Measurements from ENCODE around the gene RNU2-63P. TPM values are rescaled to one million over a fixed set of nuclear protein-coding genes. Genes with fewer than 3 reads are reported as not detected.
"Not testable (repeated sequence)": the region's sequence is repeated elsewhere in the genome, so short reads cannot be mapped to it uniquely, and the experiment has no call there.

Gene RNU2-63P
- total and polyA plus RNA-seq, 2 experiments from 2014 or later, result 1.4 TPM; not detected in 1

- Histone ChIP-seq H2AFZ (no peak overlapping the region), H3K4me3 (no peak overlapping the region)
- TF ChIP-seq EZH2 (IDR thresholded peaks at IDR 0.05; ENCODE audit: borderline replicate concordance) (no peak), CTCF (IDR thresholded peaks at IDR 0.05; ENCODE audit: poor library complexity) (no peak), EZH2phosphoT487 (IDR thresholded peaks at IDR 0.05; ENCODE audit: low read depth, severe bottlenecking, unreplicated experiment) (no peak)
Measured at GRCh38 chr2:88006912-88007439, 9.4 kb downstream of the RNU2-63P start.

GRCh38 chr2:88005776-88006175 lies 10.6 kb downstream of the RNU2-63P start:
- no peak for DNase-seq (ENCODE audit: low spot score)
- H3K9me2 ChIP-seq (replicated peaks; ENCODE audit: insufficient read depth), result no peaks in the 10 kb centered on the region
- H3K4me1 ChIP-seq (ENCODE audit: insufficient read depth), result no peaks in the 10 kb centered on the region
- no peak overlapping the region for H3K4me3 ChIP-seq
- no peaks in the 10 kb centered on the region for H3K27me3 ChIP-seq
- H3K36me3 ChIP-seq (replicated peaks; ENCODE audit: insufficient read depth, low read depth), result no peaks in the 10 kb centered on the region
- TF ChIP-seq EZH2 (IDR thresholded peaks at IDR 0.05; ENCODE audit: borderline replicate concordance) (no peak), CTCF (IDR thresholded peaks at IDR 0.05; ENCODE audit: poor library complexity) (no peak), EZH2phosphoT487 (IDR thresholded peaks at IDR 0.05; ENCODE audit: low read depth, severe bottlenecking, unreplicated experiment) (no peak)
- H3K79me2 ChIP-seq, result no peaks in the 10 kb centered on the region
- no peak overlapping the region for H3K4me2 ChIP-seq
- no peak overlapping the region for H2AFZ ChIP-seq
- no peaks in the 10 kb centered on the region for H3K9me3 ChIP-seq (ENCODE audit: low read depth)
- WGBS (ENCODE audit: low lambda C conversion rate, missing lambda C conversion rate), result 92% methylated on average over 6 of the region's 6 CpGs
- H3K27ac ChIP-seq, result no peak overlapping the region
- no peaks in the 10 kb centered on the region for H4K20me1 ChIP-seq (ENCODE audit: insufficient read depth, poor library complexity, severe bottlenecking)

More at GRCh38 chr2:88006912-88007439, 9.4 kb downstream of the RNU2-63P start:
- DNase-seq (ENCODE audit: low spot score), result no peak
- Histone ChIP-seq H3K9me3 (ENCODE audit: low read depth) (no peaks in the 10 kb centered on the region), H3K27ac (no peak overlapping the region), H3K4me2 (no peak overlapping the region), H3K27me3 (no peaks in the 10 kb centered on the region), H3K4me1 (ENCODE audit: insufficient read depth) (no peaks in the 10 kb centered on the region), H4K20me1 (ENCODE audit: insufficient read depth, poor library complexity, severe bottlenecking) (no peaks in the 10 kb centered on the region), H3K9me2 (replicated peaks; ENCODE audit: insufficient read depth) (no peaks in the 10 kb centered on the region), H3K79me2 (no peaks in the 10 kb centered on the region), H3K36me3 (replicated peaks; ENCODE audit: insufficient read depth, low read depth) (no peaks in the 10 kb centered on the region)
- 84% methylated on average over 16 of the region's 16 CpGs for WGBS (ENCODE audit: low lambda C conversion rate, missing lambda C conversion rate)

- Histone ChIP-seq H2AFZ (peak overlapping the region; percentile 54), H3K27me3 (no peaks in the 10 kb centered on the region), H3K79me2 (no peaks in the 10 kb centered on the region), H3K4me3 (no peak overlapping the region), H4K20me1 (ENCODE audit: insufficient read depth, poor library complexity, severe bottlenecking) (no peaks in the 10 kb centered on the region), H3K9me3 (ENCODE audit: low read depth) (no peaks in the 10 kb centered on the region), H3K9me2 (replicated peaks; ENCODE audit: insufficient read depth) (no peaks in the 10 kb centered on the region), H3K4me2 (peak overlapping the region; percentile 53), H3K4me1 (ENCODE audit: insufficient read depth) (no peaks in the 10 kb centered on the region), H3K36me3 (replicated peaks; ENCODE audit: insufficient read depth, low read depth) (no peaks in the 10 kb centered on the region), H3K27ac (no peak overlapping the region)
- peak; percentile 4 for DNase-seq (ENCODE audit: low spot score)
- WGBS (ENCODE audit: low lambda C conversion rate, missing lambda C conversion rate), result 45% methylated on average over 32 of the region's 34 CpGs
- TF ChIP-seq EZH2 (IDR thresholded peaks at IDR 0.05; ENCODE audit: borderline replicate concordance) (no peak), EZH2phosphoT487 (IDR thresholded peaks at IDR 0.05; ENCODE audit: low read depth, severe bottlenecking, unreplicated experiment) (no peak)
Measured at GRCh38 chr2:88003074-88003755, 13.1 kb downstream of the RNU2-63P start.

- Histone ChIP-seq H3K36me3 (replicated peaks; ENCODE audit: insufficient read depth, low read depth) (no peaks in the 10 kb centered on the region), H4K20me1 (ENCODE audit: insufficient read depth, poor library complexity, severe bottlenecking) (no peaks in the 10 kb centered on the region), H3K9me2 (replicated peaks; ENCODE audit: insufficient read depth) (no peaks in the 10 kb centered on the region), H3K79me2 (no peaks in the 10 kb centered on the region), H3K4me3 (no peak overlapping the region), H3K4me2 (no peak overlapping the region), H3K4me1 (ENCODE audit: insufficient read depth) (no peaks in the 10 kb centered on the region), H3K27me3 (no peaks in the 10 kb centered on the region), H3K9me3 (ENCODE audit: low read depth) (no peaks in the 10 kb centered on the region), H3K27ac (no peak overlapping the region), H2AFZ (no peak overlapping the region)
- DNase-seq (ENCODE audit: low spot score), result peak; percentile 0
- TF ChIP-seq EZH2 (IDR thresholded peaks at IDR 0.05; ENCODE audit: borderline replicate concordance), result no peak
- no peak for TF ChIP-seq EZH2phosphoT487 (IDR thresholded peaks at IDR 0.05; ENCODE audit: low read depth, severe bottlenecking, unreplicated experiment)
- no peak for TF ChIP-seq CTCF (IDR thresholded peaks at IDR 0.05; ENCODE audit: poor library complexity)
- WGBS (ENCODE audit: low lambda C conversion rate, missing lambda C conversion rate), result over 99% methylated on average over 6 of the region's 6 CpGs
Measured at GRCh38 chr2:88002359-88002707, 14.0 kb downstream of the RNU2-63P start.

- not testable (repeated sequence) for H4K20me1 ChIP-seq (ENCODE audit: insufficient read depth, poor library complexity, severe bottlenecking); H3K4me2 ChIP-seq; H3K4me1 ChIP-seq (ENCODE audit: insufficient read depth); H3K36me3 ChIP-seq (replicated peaks; ENCODE audit: insufficient read depth, low read depth); H3K9me3 ChIP-seq (ENCODE audit: low read depth); H3K4me3 ChIP-seq; H3K27me3 ChIP-seq; H2AFZ ChIP-seq; H3K79me2 ChIP-seq; H3K27ac ChIP-seq; DNase-seq (ENCODE audit: low spot score); H3K9me2 ChIP-seq (replicated peaks; ENCODE audit: insufficient read depth)
- WGBS (ENCODE audit: low lambda C conversion rate, missing lambda C conversion rate), result 67% methylated on average over 3 of the region's 3 CpGs
Measured at GRCh38 chr2:88000474-88000873, 15.9 kb downstream of the RNU2-63P start.
